Measurements from ENCODE around the gene AFF1. TPM values are rescaled to one million over a fixed set of nuclear protein-coding genes. Genes with fewer than 3 reads are reported as not detected.

Gene AFF1
- total and polyA plus RNA-seq, 4 experiments from 2014 or later = 13.6 to 108 (median 66.4) TPM

- Mint-ChIP-seq H3K4me3 (no peak overlapping the region), H3K27me3 (no peaks in the 10 kb centered on the region), H3K27ac (no peak overlapping the region), H3K36me3 (peaks cover 0 to 2% of the 10 kb centered on the region in 2 donors), H3K9me3 (peaks cover 0 to 1% (median 0%) of the 10 kb centered on the region in 8 donors), H3K4me1 (peaks cover 22 to 27% (median 25%) of the 10 kb centered on the region in 4 donors)
- intact Hi-C loops (cut with micrococcal nuclease) = no loop called here
- no peak overlapping the region for H3K27ac ChIP-seq (ENCODE audit: low read depth, low read length)
- peaks cover 69% of the 10 kb centered on the region for H3K4me1 ChIP-seq (ENCODE audit: insufficient read depth, low read length)
- POLR2A ChIA-PET (ENCODE audit: partially characterized antibody) = no interaction called here
- no peaks in the 10 kb centered on the region for H3K27me3 ChIP-seq (ENCODE audit: insufficient read depth, low read length)
- no peak for DNase-seq
- H3K36me3 ChIP-seq (ENCODE audit: insufficient read depth, low read length) = no peaks in the 10 kb centered on the region
- CTCF ChIA-PET (ENCODE audit: partially characterized antibody) = interaction anchor here (0.7 to 1.5 kb wide), 3 partner anchors 24 to 185 kb away, joined by 3 read pairs; no protein-coding TSS in a partner anchor
- no peak overlapping the region for H3K4me3 ChIP-seq (ENCODE audit: low read length in 2 of 2)
- no peaks in the 10 kb centered on the region for H3K9me3 ChIP-seq (ENCODE audit: control insufficient read depth in 1 of 2, low read length in 2 of 2)
These were observed 96.1 kb downstream of the AFF1 start for GRCh38 chr4:87030755-87031441.

DNA sequence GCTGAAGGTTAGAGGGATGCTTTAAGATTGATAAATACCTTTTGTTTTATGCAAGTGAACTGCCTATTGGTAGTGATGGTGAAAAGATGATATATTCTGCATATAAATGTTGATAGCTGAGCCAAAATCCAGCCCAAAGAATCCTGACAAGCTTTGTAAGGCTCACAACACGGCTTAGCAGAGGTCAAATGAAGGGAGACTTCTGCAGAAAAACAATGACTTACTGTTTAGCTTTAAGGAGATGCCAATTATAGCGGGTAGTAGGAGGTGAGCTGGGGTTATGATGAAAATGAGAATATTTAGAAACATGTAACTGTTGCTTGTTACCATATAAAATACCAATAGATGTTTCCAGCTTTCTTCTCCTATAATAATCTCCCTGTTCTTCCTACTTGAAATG, 97.1 kb downstream of the AFF1 start:
- peaks cover 0 to 2% of the 10 kb centered on the region in 2 donors for H3K36me3 Mint-ChIP-seq
- POLR2A ChIA-PET (ENCODE audit: partially characterized antibody) = no interaction called here

DNA sequence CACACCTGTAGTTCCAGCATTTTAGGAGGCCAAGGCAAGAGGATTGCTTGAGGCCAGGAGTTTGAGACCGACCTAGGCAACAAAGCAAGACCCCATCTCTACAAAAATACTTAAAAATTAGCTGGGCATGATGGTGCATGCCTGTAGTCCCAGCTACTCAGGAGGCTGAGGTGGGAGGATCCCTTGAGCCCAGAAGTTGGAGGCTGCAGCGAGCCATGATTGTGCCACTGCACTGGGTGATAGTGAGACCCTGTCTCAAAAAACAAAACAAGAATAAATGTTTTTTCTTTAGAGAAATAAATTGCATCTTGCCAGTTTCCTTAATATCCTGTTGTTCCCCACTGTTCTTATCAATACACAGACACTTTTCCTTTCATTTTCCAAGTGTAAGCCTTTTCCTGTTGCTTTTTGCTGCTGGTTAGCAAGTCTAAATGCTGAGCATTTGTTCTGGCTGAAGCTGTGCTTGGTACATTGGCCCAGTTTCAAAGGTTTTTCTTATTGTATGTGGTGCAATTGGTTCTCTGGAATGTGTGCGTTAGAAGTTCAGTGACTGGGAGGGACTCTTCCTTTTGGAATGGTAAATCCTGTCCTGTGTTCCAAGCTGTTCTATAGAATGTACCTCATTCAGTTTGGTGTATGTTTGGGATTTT, 98.2 kb downstream of the AFF1 start:
- Mint-ChIP-seq H3K27ac (no peak overlapping the region), H3K27me3 (no peaks in the 10 kb centered on the region), H3K36me3 (peaks cover 0 to 2% of the 10 kb centered on the region in 2 donors), H3K4me3 (no peak overlapping the region), H3K4me1 (peaks cover 30 to 34% (median 32%) of the 10 kb centered on the region in 4 donors), H3K9me3 (no peaks in the 10 kb centered on the region)
- Histone ChIP-seq H3K27ac (ENCODE audit: low read depth, low read length) (no peak overlapping the region), H3K4me3 (ENCODE audit: low read length in 2 of 2) (no peak overlapping the region), H3K4me1 (ENCODE audit: insufficient read depth, low read length) (peaks cover 82% of the 10 kb centered on the region), H3K9me3 (ENCODE audit: control insufficient read depth in 1 of 2, low read length in 2 of 2) (no peaks in the 10 kb centered on the region), H3K36me3 (ENCODE audit: insufficient read depth, low read length) (no peaks in the 10 kb centered on the region), H3K27me3 (ENCODE audit: insufficient read depth, low read length) (no peaks in the 10 kb centered on the region)
- intact Hi-C loops (cut with micrococcal nuclease) = no loop called here
- ChIA-PET POLR2A (ENCODE audit: partially characterized antibody) (no interaction called here), CTCF (ENCODE audit: partially characterized antibody) (interaction anchor here (1.0 to 1.4 kb wide), 2 partner anchors 27 to 111 kb away, joined by 3 to 5 read pairs; no protein-coding TSS in a partner anchor)
- no peak for DNase-seq

More for the DNA sequence above, 97.1 kb downstream of the AFF1 start:
- H3K9me3 Mint-ChIP-seq = no peaks in the 10 kb centered on the region
- Histone ChIP-seq H3K36me3 (ENCODE audit: insufficient read depth, low read length) (no peaks in the 10 kb centered on the region), H3K4me1 (ENCODE audit: insufficient read depth, low read length) (peaks cover 76% of the 10 kb centered on the region), H3K9me3 (ENCODE audit: control insufficient read depth in 1 of 2, low read length in 2 of 2) (no peaks in the 10 kb centered on the region), H3K27ac (ENCODE audit: low read depth, low read length) (no peak overlapping the region), H3K27me3 (ENCODE audit: insufficient read depth, low read length) (no peaks in the 10 kb centered on the region), H3K4me3 (ENCODE audit: low read length in 2 of 2) (no peak overlapping the region)
- no peak overlapping the region for H3K4me3 Mint-ChIP-seq
- peaks cover 24 to 29% (median 27%) of the 10 kb centered on the region in 4 donors for H3K4me1 Mint-ChIP-seq
- no peaks in the 10 kb centered on the region for H3K27me3 Mint-ChIP-seq
- intact Hi-C loops (cut with micrococcal nuclease) = no loop called here
- CTCF ChIA-PET (ENCODE audit: partially characterized antibody) = interaction anchor here (1.0 to 1.5 kb wide), 4 partner anchors 25 to 110 kb away, joined by 3 to 5 read pairs (median 4); no protein-coding TSS in a partner anchor
- DNase-seq = no peak
- H3K27ac Mint-ChIP-seq = no peak overlapping the region

- Mint-ChIP-seq H3K9me3 (no peaks in the 10 kb centered on the region), H3K27me3 (no peaks in the 10 kb centered on the region), H3K27ac (no peak overlapping the region), H3K4me3 (no peak overlapping the region), H3K4me1 (peaks cover 32 to 42% (median 39%) of the 10 kb centered on the region in 4 donors), H3K36me3 (peaks cover 0 to 2% of the 10 kb centered on the region in 2 donors)
- H3K9me3 ChIP-seq (ENCODE audit: control insufficient read depth in 1 of 2, low read length in 2 of 2) = no peaks in the 10 kb centered on the region
- no peak for DNase-seq
- H3K4me3 ChIP-seq (ENCODE audit: low read length in 2 of 2) = no peak overlapping the region
- peaks cover 80% of the 10 kb centered on the region for H3K4me1 ChIP-seq (ENCODE audit: insufficient read depth, low read length)
- intact Hi-C loops (cut with micrococcal nuclease) = no loop called here
- POLR2A ChIA-PET (ENCODE audit: partially characterized antibody) = no interaction called here
- H3K27me3 ChIP-seq (ENCODE audit: insufficient read depth, low read length) = no peaks in the 10 kb centered on the region
- CTCF ChIA-PET (ENCODE audit: partially characterized antibody) = interaction anchor here (0.6 kb wide), 1 partner anchor 17 kb away, joined by 3 read pairs; no protein-coding TSS in a partner anchor
- no peaks in the 10 kb centered on the region for H3K36me3 ChIP-seq (ENCODE audit: insufficient read depth, low read length)
- no peak overlapping the region for H3K27ac ChIP-seq (ENCODE audit: low read depth, low read length)
These were observed 99.1 kb downstream of the AFF1 start for GRCh38 chr4:87033902-87034301.

DNA sequence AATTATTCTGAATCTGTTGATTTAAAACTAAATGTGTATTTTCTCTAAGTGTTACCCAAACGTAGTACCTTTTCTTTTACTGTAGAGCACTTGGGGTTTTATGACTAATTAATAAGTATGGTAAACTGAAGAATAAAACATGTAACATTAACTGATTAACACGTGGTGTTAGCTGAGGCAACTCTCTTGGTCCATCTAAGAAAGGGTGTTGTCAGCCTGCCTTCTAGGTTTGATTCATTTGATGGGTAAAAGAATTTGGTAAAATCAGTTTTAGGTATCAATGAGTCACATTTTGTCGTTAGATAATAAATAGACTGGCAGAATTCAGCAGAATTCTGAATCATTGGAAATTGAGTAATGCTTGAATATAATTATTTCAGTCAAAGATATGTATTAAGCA, 99.7 kb downstream of the AFF1 start:
- CTCF ChIA-PET (ENCODE audit: partially characterized antibody) = interaction anchor here (0.6 to 2.9 kb wide), 3 partner anchors 9 to 112 kb away, joined by 3 to 8 read pairs (median 4); no protein-coding TSS in a partner anchor
- Histone ChIP-seq H3K4me1 (ENCODE audit: insufficient read depth, low read length) (peaks cover 74% of the 10 kb centered on the region), H3K27ac (ENCODE audit: low read depth, low read length) (no peak overlapping the region), H3K9me3 (ENCODE audit: control insufficient read depth in 1 of 2, low read length in 2 of 2) (no peaks in the 10 kb centered on the region), H3K4me3 (ENCODE audit: low read length in 2 of 2) (no peak overlapping the region), H3K36me3 (ENCODE audit: insufficient read depth, low read length) (no peaks in the 10 kb centered on the region), H3K27me3 (ENCODE audit: insufficient read depth, low read length) (no peaks in the 10 kb centered on the region)
- intact Hi-C loops (cut with micrococcal nuclease) = no loop called here
- DNase-seq = no peak
- POLR2A ChIA-PET (ENCODE audit: partially characterized antibody) = no interaction called here
- Mint-ChIP-seq H3K4me1 (peaks cover 33 to 49% (median 42%) of the 10 kb centered on the region in 4 donors), H3K27ac (no peak overlapping the region), H3K36me3 (no peaks in the 10 kb centered on the region), H3K9me3 (no peaks in the 10 kb centered on the region), H3K27me3 (no peaks in the 10 kb centered on the region), H3K4me3 (no peak overlapping the region)

DNA sequence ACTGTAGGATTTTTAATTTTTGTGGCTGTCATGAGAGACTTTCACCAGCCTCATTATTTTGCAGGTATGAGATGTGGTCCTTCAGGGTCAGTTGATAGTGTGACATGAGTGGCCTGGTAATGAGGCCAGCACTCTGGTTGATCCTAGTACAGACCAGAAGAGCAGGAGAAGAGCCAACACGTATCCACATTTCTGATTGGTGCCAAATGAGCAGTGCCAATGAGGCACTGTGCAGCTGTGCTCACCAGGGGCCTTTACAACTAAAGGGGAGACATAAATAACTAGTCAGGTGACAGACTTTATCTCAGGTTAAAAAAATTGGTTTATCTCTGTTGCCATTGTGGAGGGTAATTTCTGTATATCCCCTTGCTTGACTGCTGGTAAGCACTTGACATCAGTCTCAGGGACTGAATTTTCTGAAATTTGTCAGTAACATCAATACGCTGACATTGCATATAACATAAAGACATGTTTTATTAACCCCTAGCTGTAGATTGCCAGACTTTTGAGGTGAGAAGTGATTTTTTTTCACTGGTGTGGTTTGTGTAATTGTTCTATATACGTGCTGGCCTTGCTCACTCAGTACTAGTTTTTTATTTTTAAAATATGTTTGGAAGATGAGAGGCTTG, 101.2 kb downstream of the AFF1 start:
- ChIA-PET CTCF (ENCODE audit: partially characterized antibody) (interaction anchor here (0.7 to 2.9 kb wide), 3 partner anchors 8 to 113 kb away, joined by 3 to 8 read pairs (median 4); no protein-coding TSS in a partner anchor), POLR2A (ENCODE audit: partially characterized antibody) (interaction anchor here (1.5 kb wide), 1 partner anchor 30 kb away, joined by 3 read pairs; no protein-coding TSS in a partner anchor)
- H3K4me3 ChIP-seq (ENCODE audit: low read length in 2 of 2) = no peak overlapping the region
- Mint-ChIP-seq H3K9me3 (no peaks in the 10 kb centered on the region), H3K4me1 (peaks cover 34 to 57% (median 44%) of the 10 kb centered on the region in 4 donors), H3K4me3 (peak overlapping the region in 1 of 8 donors; percentile 8), H3K27ac (peak overlapping the region in 3 of 7 donors; percentile 25 to 71 (median 48)), H3K36me3 (no peaks in the 10 kb centered on the region), H3K27me3 (no peaks in the 10 kb centered on the region)
- intact Hi-C loops (cut with micrococcal nuclease) = loop anchor here (5.0 kb wide), 1 partner anchor 36 kb away; no protein-coding TSS in a partner anchor
- H3K4me1 ChIP-seq (ENCODE audit: insufficient read depth, low read length) = peaks cover 61% of the 10 kb centered on the region
- H3K36me3 ChIP-seq (ENCODE audit: insufficient read depth, low read length) = no peaks in the 10 kb centered on the region
- no peak overlapping the region for H3K27ac ChIP-seq (ENCODE audit: low read depth, low read length)
- no peaks in the 10 kb centered on the region for H3K27me3 ChIP-seq (ENCODE audit: insufficient read depth, low read length)
- H3K9me3 ChIP-seq (ENCODE audit: control insufficient read depth in 1 of 2, low read length in 2 of 2) = no peaks in the 10 kb centered on the region
- no peak for DNase-seq
